Liver (tissue), 9 donors: Measurements from ENCODE around the gene SHOX. TPM values are rescaled to one million over a fixed set of nuclear protein-coding genes. Genes with fewer than 3 reads are reported as not detected.
"Not testable (repeated sequence)": the region's sequence is repeated elsewhere in the genome, so short reads cannot be mapped to it uniquely, and the experiment has no call there.

Experiments
- DNase-seq: peaks from one replicate; pipeline ENCODE4 v3.0.0-alpha.2; 2017; ENCODE audit warnings: low spot score
- H3K27ac ChIP-seq, 2 donors: one replicate each; pipeline ENCODE4 v1.7.0; 2013; ENCODE audit warnings: inconsistent platforms in 2 of 2, low read length in 2 of 2, control low read depth in 1 of 2, low read depth in 1 of 2, mild to moderate bottlenecking in 1 of 2
- H3K27me3 ChIP-seq, 4 donors: one replicate each; pipeline versions ENCODE4 v1.6.1 to v1.7.0; 2013; ENCODE audit warnings: low read length in 3 of 4, inconsistent platforms in 1 of 4, mild to moderate bottlenecking in 1 of 4, moderate library complexity in 1 of 4; ENCODE audit not compliant: control insufficient read depth in 4 of 4, insufficient read depth in 4 of 4
- H3K36me3 ChIP-seq, 4 donors: one replicate each; pipeline versions ENCODE4 v1.6.1 to v1.7.0; 2013; ENCODE audit warnings: low read length in 3 of 4, mild to moderate bottlenecking in 3 of 4, low read depth in 1 of 4, moderate library complexity in 1 of 4; ENCODE audit not compliant: control insufficient read depth in 4 of 4, insufficient read depth in 3 of 4
- H3K4me1 ChIP-seq, 4 donors: one replicate each; pipeline versions ENCODE4 v1.6.1 to v1.7.0; 2013; ENCODE audit warnings: low read length in 3 of 4, mild to moderate bottlenecking in 3 of 4, moderate library complexity in 1 of 4; ENCODE audit not compliant: control insufficient read depth in 4 of 4, insufficient read depth in 4 of 4
- H3K4me3 ChIP-seq, 3 donors: one replicate each; pipeline versions ENCODE4 v1.6.1 to v1.7.0; 2013; ENCODE audit warnings: low read length in 3 of 3, control low read depth in 1 of 3, low read depth in 1 of 3, mild to moderate bottlenecking in 1 of 3
- H3K9ac ChIP-seq, 2 donors: one replicate each; pipeline ENCODE4 v1.7.0; 2013; ENCODE audit warnings: low read length in 2 of 2, mild to moderate bottlenecking in 2 of 2, moderate library complexity in 2 of 2, control low read depth in 1 of 2, low read depth in 1 of 2
- H3K9me3 ChIP-seq, 4 donors: one replicate each; pipeline versions ENCODE4 v1.6.1 to v1.7.0; 2013; ENCODE audit warnings: low read length in 3 of 4; ENCODE audit not compliant: control insufficient read depth in 4 of 4
- ATF3 ChIP-seq: IDR thresholded peaks from 2 replicates; pipeline ENCODE4 v1.6.1; 2016; ENCODE audit warnings: antibody characterized with exemption
- CTCF ChIP-seq: fragments of 150-350 bp; IDR thresholded peaks from 2 replicates; pipeline ENCODE4 v1.5.1; 2017; ENCODE audit warnings: improper control_type of control experiment, low read depth, low read length; ENCODE audit not compliant: missing input control
- FOXA2 ChIP-seq: IDR thresholded peaks from 2 replicates; pipeline ENCODE4 v1.6.1; 2016; ENCODE audit warnings: antibody characterized with exemption
- GABPA ChIP-seq, 2 donors: IDR thresholded peaks in 1 of 2; conservative IDR thresholded peaks in 1 of 2; 2 replicates each; pipeline ENCODE4 v1.6.1; 2016; ENCODE audit warnings: antibody characterized with exemption in 2 of 2, mild to moderate bottlenecking in 1 of 2, moderate library complexity in 1 of 2
- HNF4A ChIP-seq, 2 donors: conservative IDR thresholded peaks; 2 replicates each; pipeline ENCODE4 v1.6.1; 2016; ENCODE audit warnings: antibody characterized with exemption in 2 of 2, mild to moderate bottlenecking in 2 of 2
- HNF4G ChIP-seq: IDR thresholded peaks from 2 replicates; pipeline ENCODE4 v1.6.1; 2016; ENCODE audit warnings: antibody characterized with exemption
- RAD21 ChIP-seq, 2 donors: IDR thresholded peaks; 2 replicates each; pipeline ENCODE4 v1.6.1; 2016; ENCODE audit warnings: antibody characterized with exemption in 2 of 2, mild to moderate bottlenecking in 2 of 2
- REST ChIP-seq: IDR thresholded peaks from 2 replicates; pipeline ENCODE4 v1.6.1; 2016; ENCODE audit warnings: antibody characterized with exemption, mild to moderate bottlenecking
- RXRA ChIP-seq, 2 donors: IDR thresholded peaks; 2 replicates each; pipeline ENCODE4 v1.6.1; 2017 to 2018; ENCODE audit warnings: antibody characterized with exemption in 2 of 2, mild to moderate bottlenecking in 1 of 2
- SP1 ChIP-seq: IDR thresholded peaks from 2 replicates; pipeline ENCODE4 v1.6.1; 2018; ENCODE audit warnings: antibody characterized with exemption, mild to moderate bottlenecking
- TAF1 ChIP-seq: conservative IDR thresholded peaks from 2 replicates; pipeline ENCODE4 v1.6.1; 2016; ENCODE audit warnings: antibody characterized with exemption, mild to moderate bottlenecking
- YY1 ChIP-seq: IDR thresholded peaks from 2 replicates; pipeline ENCODE4 v1.6.1; 2016; ENCODE audit warnings: antibody characterized with exemption, mild to moderate bottlenecking
- ZBTB33 ChIP-seq: IDR thresholded peaks from 2 replicates; pipeline ENCODE4 v1.6.1; 2016; ENCODE audit warnings: antibody characterized with exemption
- WGBS: extraction: QIAGEN DNeasy Blood & Tissue Kit; methylation state at CpG from one replicate; pipeline ENCODE4 v1.1.7; 2013; 5-methylcytosine and 5-hydroxymethylcytosine counted together
- polyA plus RNA-seq, 2 donors: library from polyadenylated mRNA; stranded (reverse) in 1 of 2; unstranded in 1 of 2; fragments of 200-250 nt in 1 of 2; fragments of >200 nt in 1 of 2; fragmentation: Nextera tagmentation in 1 of 2; extraction: Ambion mirVana in 1 of 2; gene quantifications; one replicate each; pipeline versions ENCODE4 v1.2.1 to v1.2.3, GENCODE V29; 2013 to 2015
- total RNA-seq, 2 donors: library from RNA; depleted of rRNA; stranded (reverse); fragments of >200 nt; gene quantifications; one replicate each; pipeline ENCODE4 v1.2.3, GENCODE V29; 2014
- donor health status: healthy.
- donor health status: healthy.
- donor health status: healthy.
- donor health status: healthy.
- donor health status: healthy.

SHOX gene
- total and polyA plus RNA-seq, 4 donors = not detected

GRCh38 chrX:590693-591404, 39.7 kb upstream of the SHOX start:
- no peak overlapping the region for H3K9ac ChIP-seq
- peaks cover 0 to 6% (median 4%) of the 10 kb centered on the region in 4 donors for H3K9me3 ChIP-seq
- H3K4me1 ChIP-seq = no peaks in the 10 kb centered on the region
- H3K36me3 ChIP-seq = no peaks in the 10 kb centered on the region
- no peaks in the 10 kb centered on the region for H3K27me3 ChIP-seq
- H3K27ac ChIP-seq = no peak overlapping the region
- no peak overlapping the region for H3K4me3 ChIP-seq
- no peak for DNase-seq
- 73% methylated on average over 24 of the region's 24 CpGs for WGBS
- TF ChIP-seq GABPA (IDR thresholded peaks at IDR 0.05 in 1 of 2, conservative IDR thresholded peaks at IDR 0.05 in 1 of 2) (no peak), FOXA2 (no peak), SP1 (no peak), YY1 (no peak), RXRA (IDR thresholded peaks at IDR 0.05) (no peak), ATF3 (no peak), CTCF (no peak), TAF1 (no peak), RAD21 (IDR thresholded peaks at IDR 0.05) (no peak)

DNA sequence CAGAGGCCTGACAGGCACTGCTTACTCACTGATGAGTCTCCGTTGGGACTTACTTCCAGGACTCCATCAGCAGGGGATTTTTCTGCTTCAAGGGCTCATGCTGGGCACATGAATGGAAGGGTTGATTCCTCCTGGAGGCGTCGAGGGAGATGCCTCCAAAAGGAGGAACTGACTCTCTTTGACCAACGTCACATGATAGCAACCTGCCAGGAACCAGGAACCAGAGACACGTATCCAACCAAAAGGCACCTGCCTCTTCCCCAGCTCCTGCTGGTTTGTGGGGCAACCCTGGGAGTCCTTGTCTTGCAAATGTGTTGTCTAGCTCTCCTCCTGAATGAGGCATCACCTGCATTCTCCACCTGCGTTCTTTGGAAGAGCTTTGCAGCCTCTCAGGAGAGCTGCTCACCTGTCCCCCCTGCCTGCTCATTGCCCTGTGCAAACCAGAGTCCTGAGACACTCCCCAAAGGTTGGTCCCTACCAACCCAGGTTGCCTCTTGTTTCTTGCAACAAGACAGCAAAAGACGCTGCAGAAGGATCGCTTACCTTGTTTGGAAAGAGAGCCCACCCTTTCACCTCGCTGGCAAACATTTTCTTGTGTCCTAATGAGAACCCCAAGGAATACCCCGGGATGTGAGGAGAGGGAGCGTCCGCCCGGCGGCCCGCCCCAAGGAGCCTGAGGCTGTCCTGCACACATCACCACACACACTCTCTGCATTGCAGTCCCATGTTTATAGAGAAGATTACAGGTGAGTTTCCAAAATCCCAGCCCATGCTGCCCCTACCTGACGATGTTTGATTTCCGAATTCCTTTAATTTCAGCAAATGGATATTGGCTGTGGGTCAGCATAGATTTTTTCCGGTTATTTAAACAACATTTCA, 30.5 kb upstream of the SHOX start:
- DNase-seq = no peak
- TF ChIP-seq ATF3 = no peak
- no peak for TF ChIP-seq TAF1
- no peak for TF ChIP-seq YY1
- no peak for TF ChIP-seq HNF4G
- TF ChIP-seq REST = no peak
- no peak for TF ChIP-seq HNF4A (conservative IDR thresholded peaks at IDR 0.05)
- no peak for TF ChIP-seq ZBTB33
- no peak for TF ChIP-seq RXRA (IDR thresholded peaks at IDR 0.05)
- TF ChIP-seq FOXA2 = no peak
- TF ChIP-seq RAD21 (IDR thresholded peaks at IDR 0.05) = no peak
- no peak overlapping the region for H3K9ac ChIP-seq
- H3K36me3 ChIP-seq = no peaks in the 10 kb centered on the region
- H3K4me1 ChIP-seq = no peaks in the 10 kb centered on the region
- H3K27ac ChIP-seq = no peak overlapping the region
- H3K9me3 ChIP-seq = peaks cover 3 to 19% (median 13%) of the 10 kb centered on the region in 4 donors
- H3K4me3 ChIP-seq = no peak overlapping the region
- no peaks in the 10 kb centered on the region for H3K27me3 ChIP-seq
- WGBS = 48% methylated on average over 18 of the region's 18 CpGs

- not testable (repeated sequence) for H3K4me1 ChIP-seq, DNase-seq, H3K27me3 ChIP-seq, H3K9ac ChIP-seq, H3K4me3 ChIP-seq, H3K27ac ChIP-seq, H3K9me3 ChIP-seq, H3K36me3 ChIP-seq
- 85% methylated on average over 9 of the region's 9 CpGs for WGBS
Observed at GRCh38 chrX:603029-603428, 27.6 kb upstream of the SHOX start.

DNA sequence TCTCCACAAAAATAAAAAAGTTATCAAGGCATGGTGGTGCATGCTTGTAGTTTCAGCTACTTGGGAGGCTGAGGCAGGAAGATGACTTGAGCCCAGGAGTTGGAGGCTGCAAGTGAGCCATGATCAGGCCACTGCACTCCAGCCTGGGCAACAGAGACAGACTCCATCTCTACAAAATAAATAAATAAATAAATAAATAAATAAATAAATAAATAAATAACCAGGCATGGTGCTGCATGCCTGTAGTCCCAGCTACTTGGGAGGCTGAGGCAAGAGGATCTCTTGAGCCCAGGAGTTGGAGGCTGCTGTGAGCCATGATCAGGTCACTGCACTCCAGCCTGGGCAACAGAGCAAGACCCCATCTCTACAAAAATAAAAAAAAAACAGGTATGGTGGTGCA, 26.0 kb upstream of the SHOX start:
- H3K36me3 ChIP-seq, H3K27me3 ChIP-seq, H3K9ac ChIP-seq, H3K4me1 ChIP-seq, H3K9me3 ChIP-seq, DNase-seq, H3K4me3 ChIP-seq, H3K27ac ChIP-seq: not testable (repeated sequence)
